Measurements from ENCODE around the gene MUC2.

Gene MUC2

GRCh38 chr11:1052133-1053011, 22.3 kb upstream of the MUC2 start:
- peak; percentile 62 for DNase-seq

GRCh38 chr11:1053121-1053901, 21.4 kb upstream of the MUC2 start:
- peak; percentile 38 for DNase-seq

- peak; percentile 53 for DNase-seq
Measured at GRCh38 chr11:1054143-1055108, 20.2 kb upstream of the MUC2 start.

- DNase-seq = peak; percentile 53
Measured at GRCh38 chr11:1055109-1055703, 19.5 kb upstream of the MUC2 start.

- DNase-seq = peak; percentile 53
Measured at GRCh38 chr11:1055990-1056771, 18.5 kb upstream of the MUC2 start.

GRCh38 chr11:1057806-1058205, 16.9 kb upstream of the MUC2 start:
- DNase-seq = no peak

GRCh38 chr11:1059759-1060158, 14.9 kb upstream of the MUC2 start:
- DNase-seq = no peak

- DNase-seq = no peak
Measured at GRCh38 chr11:1060410-1060809, 14.3 kb upstream of the MUC2 start.

- DNase-seq = no peak
Measured at GRCh38 chr11:1060852-1061616, 13.6 kb upstream of the MUC2 start.

GRCh38 chr11:1062075-1062820, 12.4 kb upstream of the MUC2 start:
- no peak for DNase-seq

GRCh38 chr11:1064167-1064566, 10.5 kb upstream of the MUC2 start:
- DNase-seq = no peak

GRCh38 chr11:1067812-1068496, 6.7 kb upstream of the MUC2 start:
- no peak for DNase-seq

GRCh38 chr11:1069740-1070139, 4.9 kb upstream of the MUC2 start:
- no peak for DNase-seq

GRCh38 chr11:1070594-1071462, 3.8 kb upstream of the MUC2 start:
- peak; percentile 55 for DNase-seq

GRCh38 chr11:1071571-1072115, 3.0 kb upstream of the MUC2 start:
- DNase-seq = peak; percentile 58

GRCh38 chr11:1072116-1072820, 2.4 kb upstream of the MUC2 start:
- no peak for DNase-seq

- DNase-seq = no peak
Measured at GRCh38 chr11:1072821-1073231, 1.8 kb upstream of the MUC2 start.
